Panc1 (cell line): ENCODE results near the gene TIMM44. TPM values are rescaled to one million over a fixed set of nuclear protein-coding genes. Genes with fewer than 3 reads are reported as not detected.

Experiments
- ATAC-seq: fragments of 200-7000 bp; cut with Tn5 transposase; 2 replicates; pipeline ENCODE4 v1.9.1; 2020; ENCODE audit warnings: mild to moderate bottlenecking, moderate library complexity
- BruUV-seq: library from RNA; stranded (reverse); fragments of 400-500 nt; replicated peaks from 2 replicates; lab custom pipeline; 2021; lab: Mats Ljungman, UMichigan
- CTCF ChIA-PET: fragments of 300-600 bp; sonication (Branson Sonifier 250); formaldehyde crosslinking; loops from one replicate; lab custom pipeline; 2022; ENCODE audit warnings: antibody characterized with exemption; lab: Charles Lee
- POLR2A ChIA-PET: fragments of 300-600 bp; sonication (Branson Sonifier 250); formaldehyde crosslinking; loops from one replicate; lab custom pipeline; 2022; ENCODE audit warnings: antibody characterized with exemption; lab: Charles Lee
- DNase-seq: peaks from one replicate; pipeline ENCODE4 v3.0.0-alpha.2; 2010; ENCODE audit warnings: low read depth, low spot score
- H3K27ac ChIP-seq: 2 replicates; pipeline ENCODE4 v1.5.1; 2011; ENCODE audit warnings: mild to moderate bottlenecking, low read length, inconsistent platforms
- H3K27me3 ChIP-seq: fragments of 200-500 bp; sonication (Bioruptor generic); 2 replicates; pipeline ENCODE4 v1.6.0; 2014; ENCODE audit warnings: low read length, inconsistent platforms; ENCODE audit not compliant: control insufficient read depth, insufficient read depth
- H3K36me3 ChIP-seq: fragments of 200-500 bp; sonication (Bioruptor generic); 2 replicates; pipeline ENCODE4 v1.5.1; 2014; ENCODE audit warnings: inconsistent platforms, mild to moderate bottlenecking, low read length, moderate library complexity; ENCODE audit not compliant: control insufficient read depth, insufficient read depth
- H3K4me1 ChIP-seq: 2 replicates; pipeline ENCODE4 v1.5.1; 2011; ENCODE audit warnings: inconsistent platforms, mild to moderate bottlenecking, low read length, moderate library complexity; ENCODE audit not compliant: control insufficient read depth, insufficient read depth
- H3K4me3 ChIP-seq, 2 experiments: 2 replicates each; pipeline ENCODE4 v1.5.1; 2011 to 2012; ENCODE audit warnings: low read depth in 2 of 2, low read length in 2 of 2, mild to moderate bottlenecking in 2 of 2, inconsistent platforms in 1 of 2, moderate library complexity in 1 of 2
- H3K9me3 ChIP-seq: fragments of 200-500 bp; sonication (Bioruptor generic); 2 replicates; pipeline ENCODE4 v1.5.1; 2014; ENCODE audit warnings: low read depth, mild to moderate bottlenecking, inconsistent platforms, low read length, moderate library complexity; ENCODE audit not compliant: control insufficient read depth, insufficient read depth
- CTCF ChIP-seq: fragments of 450-650 bp; IDR thresholded peaks from 2 replicates; pipeline ENCODE4 v1.5.1; 2017; ENCODE audit warnings: mild to moderate bottlenecking
- POLR2AphosphoS5 ChIP-seq: IDR thresholded peaks from 2 replicates; pipeline ENCODE4 v1.6.1; 2012; ENCODE audit warnings: mild to moderate bottlenecking, low read depth, low read length, moderate library complexity
- REST ChIP-seq, 2 experiments: IDR thresholded peaks; 2 replicates each; pipeline ENCODE4 v1.6.1; 2011 to 2012; ENCODE audit warnings: low read depth in 2 of 2, control low read depth in 1 of 2, low read length in 1 of 2, mild to moderate bottlenecking in 1 of 2, moderate library complexity in 1 of 2; ENCODE audit not compliant: insufficient read depth in 1 of 2
- SIN3A ChIP-seq: IDR thresholded peaks from 2 replicates; pipeline ENCODE4 v1.6.1; 2012; ENCODE audit warnings: low read depth, mild to moderate bottlenecking, low read length, moderate library complexity, borderline replicate concordance; ENCODE audit not compliant: insufficient read depth
- TCF7L2 ChIP-seq: IDR thresholded peaks from 2 replicates; pipeline ENCODE4 v1.6.1; 2011; ENCODE audit warnings: mild to moderate bottlenecking, low read depth, low read length, inconsistent platforms
- in situ Hi-C: cut with HindIII; loops from 2 replicates; pipeline ENCODE4 v1.10.0; 2016; ENCODE audit warnings: low sequenced_read_pairs, low pct_unique_long_range_greater_than_20kb
- intact Hi-C: fragments of 100-400 bp; cut with micrococcal nuclease; formaldehyde crosslinking; loops from one replicate; pipeline ENCODE4 v1.10.0; 2022; ENCODE audit not compliant: unreplicated experiment
- total RNA-seq: library from RNA; stranded (reverse); gene quantifications from one replicate; pipeline ENCODE4 v1.2.1, GENCODE V29; 2021; ENCODE audit not compliant: unreplicated experiment

The TIMM44 gene
- total RNA-seq, 1 experiment from 2014 or later: 105 TPM

- Histone ChIP-seq H3K4me3 (no peak overlapping the region), H3K9me3 (no peaks in the 10 kb centered on the region), H3K36me3 (no peaks in the 10 kb centered on the region), H3K27ac (no peak overlapping the region), H3K27me3 (no peaks in the 10 kb centered on the region), H3K4me1 (peaks cover 10% of the 10 kb centered on the region)
- intact Hi-C loops (no loop called here), in situ Hi-C loops (no loop called here)
- ChIA-PET POLR2A (no interaction called here), CTCF (no interaction called here)
- ATAC-seq: no peak
- no peak for DNase-seq
- no TSS peak for BruUV-seq
- TF ChIP-seq POLR2AphosphoS5 (no peak), SIN3A (no peak), REST (IDR thresholded peaks at IDR 0.05; ENCODE audit: insufficient read depth in 1 of 2, low read depth in 2 of 2, low read length in 1 of 2) (no peak), TCF7L2 (no peak), CTCF (no peak)
Observed at GRCh38 chr19:7914099-7914498, 29.4 kb downstream of the TIMM44 start.

GRCh38 chr19:7913652-7914051 lies 29.8 kb downstream of the TIMM44 start:
- H3K36me3 ChIP-seq: no peaks in the 10 kb centered on the region

More at GRCh38 chr19:7913652-7914051, 29.8 kb downstream of the TIMM44 start:
- no peak for DNase-seq
- intact Hi-C loops (no loop called here), in situ Hi-C loops (no loop called here)
- ChIA-PET CTCF (no interaction called here), POLR2A (interaction anchor here (0.7 kb wide), 1 partner anchor 583 kb away, joined by 3 read pairs; no protein-coding TSS in a partner anchor)
- no peak for ATAC-seq
- BruUV-seq: TSS peak; percentile 92
- H3K27ac ChIP-seq: no peak overlapping the region
- no peaks in the 10 kb centered on the region for H3K9me3 ChIP-seq
- H3K27me3 ChIP-seq: no peaks in the 10 kb centered on the region
- no peak for TF ChIP-seq CTCF
- TF ChIP-seq POLR2AphosphoS5: peak; percentile 38; the same call in 1 of the 2 replicates
- H3K4me3 ChIP-seq: no peak overlapping the region
- peaks cover 10% of the 10 kb centered on the region for H3K4me1 ChIP-seq
